Right renal pelvis (tissue), 4 donors: ENCODE data around the gene DNASE1L1. TPM values are rescaled to one million over a fixed set of nuclear protein-coding genes. Genes with fewer than 3 reads are reported as not detected.

Experiments
- DNase-seq, 4 donors: peaks; one replicate each; pipeline ENCODE4 v3.0.0-alpha.2; 2013; ENCODE audit warnings: low read depth in 4 of 4, low spot score in 3 of 4, missing footprints in 1 of 4
- polyA plus RNA-seq, 4 donors: library from polyadenylated mRNA; unstranded; fragments of 120-200 nt; gene quantifications; one replicate each; pipeline ENCODE4 v1.2.1, GENCODE V29; 2013; ENCODE audit not compliant: insufficient read length in 4 of 4

DNASE1L1 gene
- 10 to 100 TPM; 10.5 to 16.1 (median 14.1) TPM for polyA plus RNA-seq

- no peak for DNase-seq
Measured at GRCh38 chrX:154409222-154409871, at the start of gene DNASE1L1. DNASE1L1 (minus strand) TSS chrX:154409254; CDS start chrX:154405568, 3,686 bp downstream.

GRCh38 chrX:154458116-154458953 is 49.3 kb upstream of the DNASE1L1 start, which contains the start of gene PLXNA3:
PLXNA3 (plus strand) TSS chrX:154458281; CDS start chrX:154460184, 1,903 bp downstream.
- no peak for DNase-seq

GRCh38 chrX:154457491-154458115 is 48.5 kb upstream of the DNASE1L1 start:
- no peak for DNase-seq

GRCh38 chrX:154452823-154453222 is 43.8 kb upstream of the DNASE1L1 start:
- no peak for DNase-seq

GRCh38 chrX:154450312-154450711 is 41.3 kb upstream of the DNASE1L1 start:
- no peak for DNase-seq

- DNase-seq: no peak
Measured at GRCh38 chrX:154449618-154450017, 40.6 kb upstream of the DNASE1L1 start.

- DNase-seq: no peak
Measured at GRCh38 chrX:154448484-154448883, 39.4 kb upstream of the DNASE1L1 start.

- no peak for DNase-seq
Measured at GRCh38 chrX:154446430-154446829, 37.4 kb upstream of the DNASE1L1 start.

- no peak for DNase-seq
Measured at GRCh38 chrX:154445776-154446175, 36.7 kb upstream of the DNASE1L1 start.

GRCh38 chrX:154444755-154445246 is 35.7 kb upstream of the DNASE1L1 start:
- no peak for DNase-seq

GRCh38 chrX:154443992-154444754 is 35.1 kb upstream of the DNASE1L1 start, which contains the start of gene FAM50A:
FAM50A (plus strand) TSS chrX:154444141; CDS start chrX:154444236, 95 bp downstream.
- DNase-seq: no peak

GRCh38 chrX:154443479-154443910 is 34.4 kb upstream of the DNASE1L1 start:
- no peak for DNase-seq

- DNase-seq: no peak
Measured at GRCh38 chrX:154441984-154442707, 33.1 kb upstream of the DNASE1L1 start.

GRCh38 chrX:154441564-154441963 is 32.5 kb upstream of the DNASE1L1 start:
- DNase-seq: no peak

GRCh38 chrX:154440623-154441357 is 31.7 kb upstream of the DNASE1L1 start:
- DNase-seq: no peak

GRCh38 chrX:154439841-154440240 is 30.8 kb upstream of the DNASE1L1 start:
- DNase-seq: no peak

GRCh38 chrX:154437971-154438893 is 29.2 kb upstream of the DNASE1L1 start:
- DNase-seq: no peak
